ENCODE data around the gene TBR1.

TBR1 gene

DNA sequence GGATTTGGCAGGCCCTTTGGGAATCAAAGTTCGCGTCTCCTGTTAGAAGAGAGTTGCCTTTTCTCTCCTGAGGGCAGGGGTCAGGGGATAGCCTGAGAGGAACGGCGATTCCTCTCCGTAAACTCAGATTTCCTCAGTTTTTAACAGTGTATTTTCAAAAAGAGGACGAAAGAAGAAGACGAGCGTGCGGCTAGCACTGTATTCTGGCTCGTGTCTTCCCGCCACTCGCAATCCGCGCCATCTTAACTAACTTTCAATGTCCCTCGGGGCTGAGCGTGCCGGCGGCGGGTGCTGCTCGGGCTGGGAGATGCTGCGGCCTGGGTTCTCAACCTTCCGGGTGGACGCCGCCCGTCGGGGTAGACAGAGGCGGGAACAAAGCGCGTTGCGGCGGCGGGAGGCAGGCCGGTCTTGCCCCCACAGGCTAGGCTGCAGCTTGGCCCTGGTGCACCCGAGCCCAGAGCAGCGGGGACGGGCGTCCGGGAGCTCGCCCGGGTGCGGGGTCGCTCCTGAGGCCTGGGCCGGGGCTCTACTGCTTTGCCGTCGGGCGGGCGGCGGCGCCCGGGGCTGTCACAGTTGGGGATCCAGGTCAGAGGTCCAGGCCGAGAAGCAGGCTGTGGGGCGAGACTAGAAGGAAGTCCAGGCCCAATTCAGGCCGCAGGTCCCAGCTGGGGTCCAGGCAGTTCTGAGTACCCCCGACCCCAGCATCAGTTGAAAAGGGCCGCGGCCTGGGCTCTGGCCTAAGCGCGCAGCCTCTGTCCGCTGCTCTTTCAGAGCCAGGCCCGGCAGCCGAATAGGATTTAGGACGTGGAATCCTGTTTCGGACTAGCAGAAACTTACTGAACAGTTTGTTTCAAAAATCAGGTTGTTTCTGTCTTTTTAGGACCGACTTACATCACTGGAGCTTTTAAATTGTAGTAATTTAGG, 11.8 kb downstream of the TBR1 start:
- no peak for DNase-seq (ENCODE audit: low read depth)
- H3K4me3 ChIP-seq (ENCODE audit: low read depth, low read length), result no peak overlapping the region
- TF ChIP-seq, protein P1, sequence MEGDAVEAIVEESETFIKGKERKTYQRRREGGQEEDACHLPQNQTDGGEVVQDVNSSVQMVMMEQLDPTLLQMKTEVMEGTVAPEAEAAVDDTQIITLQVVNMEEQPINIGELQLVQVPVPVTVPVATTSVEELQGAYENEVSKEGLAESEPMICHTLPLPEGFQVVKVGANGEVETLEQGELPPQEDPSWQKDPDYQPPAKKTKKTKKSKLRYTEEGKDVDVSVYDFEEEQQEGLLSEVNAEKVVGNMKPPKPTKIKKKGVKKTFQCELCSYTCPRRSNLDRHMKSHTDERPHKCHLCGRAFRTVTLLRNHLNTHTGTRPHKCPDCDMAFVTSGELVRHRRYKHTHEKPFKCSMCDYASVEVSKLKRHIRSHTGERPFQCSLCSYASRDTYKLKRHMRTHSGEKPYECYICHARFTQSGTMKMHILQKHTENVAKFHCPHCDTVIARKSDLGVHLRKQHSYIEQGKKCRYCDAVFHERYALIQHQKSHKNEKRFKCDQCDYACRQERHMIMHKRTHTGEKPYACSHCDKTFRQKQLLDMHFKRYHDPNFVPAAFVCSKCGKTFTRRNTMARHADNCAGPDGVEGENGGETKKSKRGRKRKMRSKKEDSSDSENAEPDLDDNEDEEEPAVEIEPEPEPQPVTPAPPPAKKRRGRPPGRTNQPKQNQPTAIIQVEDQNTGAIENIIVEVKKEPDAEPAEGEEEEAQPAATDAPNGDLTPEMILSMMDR (IDR thresholded peaks at IDR 0.05; ENCODE audit: insufficient read depth, low read depth, low read length, missing control alignments), result no peak

DNA sequence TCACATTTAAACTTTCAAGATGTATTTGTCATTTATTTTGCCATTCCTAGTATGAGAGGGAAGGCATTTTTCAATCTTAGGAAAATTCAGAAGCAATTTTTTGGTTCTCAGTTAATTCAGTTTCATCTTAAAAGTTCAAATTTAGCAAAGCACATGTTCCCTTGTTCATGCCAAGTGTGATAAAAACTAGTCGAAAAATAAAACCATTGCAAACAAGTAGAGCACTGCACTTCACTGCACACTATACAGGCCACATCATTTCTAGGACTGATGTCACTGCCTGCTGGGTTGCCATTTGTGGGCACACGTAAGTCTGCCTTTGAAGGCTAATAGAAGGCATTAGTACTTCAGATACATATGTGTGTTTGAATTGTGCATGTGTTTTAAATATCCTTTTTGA, 14.3 kb downstream of the TBR1 start:
- DNase-seq (ENCODE audit: low read depth), result no peak

DNA sequence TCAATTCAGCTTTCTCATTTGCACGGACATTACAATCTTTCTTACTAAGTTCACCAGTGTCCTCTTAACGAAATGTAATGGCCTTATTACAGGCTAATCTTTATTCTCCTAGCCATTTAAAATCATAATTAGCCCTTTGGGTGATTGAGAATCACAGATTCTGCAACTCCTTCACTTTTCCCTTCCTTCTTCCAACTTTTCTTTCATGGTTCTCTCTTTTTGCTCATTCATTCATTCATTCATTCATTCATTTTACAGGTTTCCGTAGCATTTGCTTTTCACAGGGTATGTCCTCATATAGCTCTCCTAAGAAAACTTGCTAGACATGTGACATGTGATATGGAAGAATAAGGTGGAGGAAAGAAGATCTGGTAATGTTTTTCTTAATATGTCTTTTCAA, 16.0 kb downstream of the TBR1 start:
- TF ChIP-seq, protein P1 (IDR thresholded peaks at IDR 0.05; ENCODE audit: insufficient read depth, low read depth, low read length, missing control alignments), result no peak
- no peak overlapping the region for H3K4me3 ChIP-seq (ENCODE audit: low read depth, low read length)
- DNase-seq (ENCODE audit: low read depth), result no peak

More for the DNA sequence above, 14.3 kb downstream of the TBR1 start:
- TF ChIP-seq, protein P1 (IDR thresholded peaks at IDR 0.05; ENCODE audit: insufficient read depth, low read depth, low read length, missing control alignments), result no peak
- no peak overlapping the region for H3K4me3 ChIP-seq (ENCODE audit: low read depth, low read length)

DNA sequence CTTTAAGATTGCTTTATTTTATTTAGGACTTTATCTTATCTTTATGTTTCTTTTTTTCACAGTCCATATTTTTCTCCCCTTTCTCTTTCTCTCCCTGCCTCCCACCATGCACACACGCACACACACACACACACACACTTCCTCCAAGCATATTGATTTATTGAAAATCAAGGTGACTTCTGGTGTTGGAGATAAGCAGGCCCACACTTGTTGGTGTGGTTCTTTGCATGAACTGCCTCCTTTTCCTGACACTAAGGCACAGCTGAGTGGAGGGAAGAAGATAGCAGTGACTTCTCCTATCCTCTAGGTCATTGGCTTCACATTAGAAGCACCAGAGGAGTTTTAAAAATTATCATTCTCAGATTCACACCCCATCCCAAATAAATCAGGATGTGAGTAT, 18.0 kb downstream of the TBR1 start:
- TF ChIP-seq, protein P1 (IDR thresholded peaks at IDR 0.05; ENCODE audit: insufficient read depth, low read depth, low read length, missing control alignments), result no peak

DNA sequence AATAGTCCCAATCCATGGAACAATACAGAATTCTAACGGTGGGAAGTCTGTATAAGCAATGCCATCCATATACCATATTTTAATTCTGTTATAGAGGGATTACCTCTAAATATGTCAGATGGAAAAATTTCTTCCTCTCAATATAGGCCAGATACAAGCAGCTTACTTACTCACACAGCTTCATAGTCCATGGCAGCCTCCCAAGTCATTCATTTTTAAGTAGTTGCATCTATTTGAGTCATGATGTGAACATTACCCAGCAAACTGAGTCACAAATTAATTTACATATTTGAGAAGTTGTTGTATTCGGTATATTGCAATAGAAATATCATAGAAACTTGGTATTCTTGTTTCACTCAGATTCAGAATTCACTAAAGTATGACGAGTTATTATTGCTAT, 20.3 kb downstream of the TBR1 start:
- TF ChIP-seq, protein P1 (IDR thresholded peaks at IDR 0.05; ENCODE audit: insufficient read depth, low read depth, low read length, missing control alignments), result no peak
- no peak for DNase-seq (ENCODE audit: low read depth)
- H3K4me3 ChIP-seq (ENCODE audit: low read depth, low read length), result no peak overlapping the region

More for the DNA sequence above, 18.0 kb downstream of the TBR1 start:
- DNase-seq (ENCODE audit: low read depth), result no peak
- H3K4me3 ChIP-seq (ENCODE audit: low read depth, low read length), result no peak overlapping the region

DNA sequence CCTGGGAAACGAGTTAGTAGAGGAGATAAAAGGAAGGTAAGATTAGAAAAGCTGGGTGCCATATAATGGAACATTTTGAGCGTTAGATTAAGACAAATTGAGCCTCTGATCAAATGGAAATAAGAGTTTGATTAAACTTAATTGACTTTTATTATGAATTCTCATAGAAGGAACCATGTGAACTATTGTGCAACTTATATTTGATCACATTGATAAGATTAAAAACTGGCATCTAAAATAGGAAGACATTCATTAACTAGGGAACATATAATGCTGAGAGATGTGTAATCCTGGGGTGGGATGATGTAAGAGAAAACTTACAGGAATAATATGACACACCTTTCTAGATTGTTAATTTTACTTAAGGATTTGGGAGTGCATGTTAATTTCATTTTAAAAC, 22.5 kb downstream of the TBR1 start:
- no peak for DNase-seq (ENCODE audit: low read depth)
- no peak overlapping the region for H3K4me3 ChIP-seq (ENCODE audit: low read depth, low read length)
- TF ChIP-seq, protein P1 (IDR thresholded peaks at IDR 0.05; ENCODE audit: insufficient read depth, low read depth, low read length, missing control alignments), result no peak

Measured in GM12865 (cell line).